GM19468 (cell line): ENCODE measurements around the gene CSMD2.

Source experiments
- ATAC-seq: cut with Tn5 transposase; IDR thresholded peaks from one replicate; pipeline ENCODE4 v1.9.1; 2021; ENCODE audit warnings: mild to moderate bottlenecking, moderate library complexity, moderate number of reproducible peaks; ENCODE audit not compliant: unreplicated experiment; ENCODE audit errors: extremely low read depth

Gene CSMD2

GRCh38 chr1:34065498-34065897, 99.5 kb downstream of the CSMD2 start:
- no peak for ATAC-seq

- no peak for ATAC-seq
These were observed 104.1 kb downstream of the CSMD2 start for GRCh38 chr1:34060901-34061415.

GRCh38 chr1:34060187-34060730, 104.8 kb downstream of the CSMD2 start:
- no peak for ATAC-seq

GRCh38 chr1:34057347-34058130, 107.5 kb downstream of the CSMD2 start:
- no peak for ATAC-seq

- ATAC-seq, result no peak
These were observed 109.2 kb downstream of the CSMD2 start for GRCh38 chr1:34055818-34056217.

- no peak for ATAC-seq
These were observed 110.1 kb downstream of the CSMD2 start for GRCh38 chr1:34054920-34055319.

GRCh38 chr1:34053660-34054059, 111.4 kb downstream of the CSMD2 start:
- ATAC-seq, result no peak

- no peak for ATAC-seq
These were observed 112.5 kb downstream of the CSMD2 start for GRCh38 chr1:34052565-34052964.

- ATAC-seq, result no peak
These were observed 114.1 kb downstream of the CSMD2 start for GRCh38 chr1:34050709-34051485.

GRCh38 chr1:34049994-34050393, 115.0 kb downstream of the CSMD2 start:
- ATAC-seq, result no peak

GRCh38 chr1:34049477-34049876, 115.6 kb downstream of the CSMD2 start:
- no peak for ATAC-seq

GRCh38 chr1:34037856-34038255, 127.2 kb downstream of the CSMD2 start:
- ATAC-seq, result no peak

GRCh38 chr1:34037109-34037508, 127.9 kb downstream of the CSMD2 start:
- no peak for ATAC-seq

GRCh38 chr1:34034036-34034435, 131.0 kb downstream of the CSMD2 start:
- no peak for ATAC-seq

- no peak for ATAC-seq
These were observed 135.1 kb downstream of the CSMD2 start for GRCh38 chr1:34029954-34030353.

- no peak for ATAC-seq
These were observed 135.5 kb downstream of the CSMD2 start for GRCh38 chr1:34029515-34029914.

- ATAC-seq, result no peak
These were observed 136.5 kb downstream of the CSMD2 start for GRCh38 chr1:34028381-34029055.

- ATAC-seq, result no peak
These were observed 139.4 kb downstream of the CSMD2 start for GRCh38 chr1:34025675-34026074.

GRCh38 chr1:34024485-34024884, 140.5 kb downstream of the CSMD2 start:
- no peak for ATAC-seq

- ATAC-seq, result no peak
These were observed 145.1 kb downstream of the CSMD2 start for GRCh38 chr1:34019741-34020552.
